HepG2 (cell line): ENCODE results near the gene MAPK8IP3. TPM values are rescaled to one million over a fixed set of nuclear protein-coding genes. Genes with fewer than 3 reads are reported as not detected.

Experiments
- ETS1 ChIP-seq: sonication (generic); formaldehyde crosslinking; IDR thresholded peaks from 2 replicates; pipeline ENCODE4 v1.4.0; 2020; ENCODE audit warnings: missing genetic modification reagents
- GMEB1 ChIP-seq: sonication (generic); formaldehyde crosslinking; IDR thresholded peaks from 2 replicates; pipeline ENCODE4 v1.5.1; 2020; ENCODE audit warnings: missing genetic modification reagents, mild to moderate bottlenecking, borderline replicate concordance
- GPN1 ChIP-seq: sonication (generic); formaldehyde crosslinking; IDR thresholded peaks from 2 replicates; pipeline ENCODE4 v1.5.1; 2020; ENCODE audit warnings: missing genetic modification reagents, borderline replicate concordance
- KAT8 ChIP-seq: IDR thresholded peaks from 2 replicates; pipeline ENCODE4 v1.6.1; 2016; ENCODE audit warnings: missing genetic modification reagents, missing compliant biosample characterization
- MAFF ChIP-seq: IDR thresholded peaks from 2 replicates; pipeline ENCODE4 v1.6.1; 2011; ENCODE audit warnings: low read depth, low read length, improper control_type of control experiment
- MED8 ChIP-seq: sonication (generic); formaldehyde crosslinking; IDR thresholded peaks from 2 replicates; pipeline ENCODE4 v1.8.1; 2023; ENCODE audit warnings: mild to moderate bottlenecking, missing genetic modification reagents; ENCODE audit not compliant: insufficient replicate concordance
- MTA3 ChIP-seq: sonication (generic); formaldehyde crosslinking; IDR thresholded peaks from 2 replicates; pipeline ENCODE4 v1.4.0; 2020; ENCODE audit warnings: missing genetic modification reagents
- PCBP2 ChIP-seq: fragments of 200-400 bp; formaldehyde crosslinking; optimal IDR thresholded peaks from 2 replicates; pipeline ENCODE3; 2018; ENCODE audit warnings: low read length, low read depth; ENCODE audit not compliant: poor library complexity, severe bottlenecking
- PITX1 ChIP-seq: sonication (generic); formaldehyde crosslinking; IDR thresholded peaks from 2 replicates; pipeline ENCODE4 v1.5.1; 2020; ENCODE audit warnings: mild to moderate bottlenecking, missing genetic modification reagents
- POGZ ChIP-seq: sonication (generic); formaldehyde crosslinking; IDR thresholded peaks from 2 replicates; pipeline ENCODE4 v1.4.0; 2020; ENCODE audit warnings: mild to moderate bottlenecking, missing genetic modification reagents
- SMC3 ChIP-seq: IDR thresholded peaks from 2 replicates; pipeline ENCODE4 v1.6.1; 2011; ENCODE audit warnings: low read length, improper control_type of control experiment
- ZHX1 ChIP-seq: sonication (generic); formaldehyde crosslinking; IDR thresholded peaks from 2 replicates; pipeline ENCODE4 v1.8.1; 2022; ENCODE audit warnings: low read depth, mild to moderate bottlenecking, missing genetic modification reagents
- ZNF33B ChIP-seq: sonication (generic); formaldehyde crosslinking; IDR thresholded peaks from 2 replicates; pipeline ENCODE4 v1.5.1; 2020; ENCODE audit warnings: mild to moderate bottlenecking, missing genetic modification reagents
- ZNF512B ChIP-seq: sonication (generic); formaldehyde crosslinking; IDR thresholded peaks from 2 replicates; pipeline ENCODE4 v1.5.1; 2020; ENCODE audit warnings: missing genetic modification reagents, mild to moderate bottlenecking, borderline replicate concordance
- ZNF513 ChIP-seq: sonication (generic); formaldehyde crosslinking; conservative IDR thresholded peaks from 2 replicates; pipeline ENCODE4 v1.5.0; 2020; ENCODE audit warnings: missing genetic modification reagents
- ZNF770 ChIP-seq: sonication (generic); formaldehyde crosslinking; IDR thresholded peaks from 2 replicates; pipeline ENCODE4 v1.5.0; 2020; ENCODE audit warnings: mild to moderate bottlenecking, missing genetic modification reagents
- polyA plus RNA-seq, 8 experiments: library from polyadenylated mRNA; depleted of rRNA in 3 of 8; stranded (reverse) in 7 of 8; unstranded in 1 of 8; fragments of >200 nt; fragmentation: Illumina TruSeq in 4 of 8; extraction: Trizol in 4 of 8; gene quantifications; 2 replicates each; pipeline versions ENCODE4 v1.2.1 to v1.2.3, GENCODE V29; 2011 to 2016; ENCODE audit warnings: low read depth in 4 of 8, missing spikeins in 1 of 8, mixed read lengths in 1 of 8; ENCODE audit not compliant: insufficient read depth in 1 of 8
- total RNA-seq, 5 experiments: library from RNA; depleted of rRNA; stranded (reverse); fragments of >200 nt; fragmentation: Illumina TruSeq; extraction: Trizol; gene quantifications; 2 replicates each; pipeline ENCODE4 v1.2.3, GENCODE V29; 2016; ENCODE audit warnings: low read depth in 1 of 5

Gene MAPK8IP3
- total and polyA plus RNA-seq, 2 of the 13 experiments (the other 11 are each of a cell fraction or from before 2014, with no cell fraction given), result 25.1 to 41.7 TPM

GRCh38 chr16:1705688-1706385, at the start of gene MAPK8IP3 (continued):
- TF ChIP-seq ZHX1 (CRISPR knock-in tag) (peak; percentile 66; the same call in 1 of the 2 replicates), PCBP2 (no peak), MED8 (CRISPR knock-in tag) (peak; percentile 57), MTA3 (CRISPR knock-in tag) (no peak), ZNF770 (peak; percentile 89), ZNF513 (CRISPR knock-in tag) (peak; percentile 97), POGZ (CRISPR knock-in tag) (peak; percentile 65; the same call in 1 of the 2 replicates), GMEB1 (peak; percentile 68; the same call in 1 of the 2 replicates), MAFF (no peak), KAT8 (peak; percentile 64; the same call in 1 of the 2 replicates), SMC3 (no peak), ZNF512B (no peak), ZNF33B (CRISPR knock-in tag) (no peak), PITX1 (no peak), ETS1 (CRISPR knock-in tag) (no peak), GPN1 (CRISPR knock-in tag) (no peak)
